GM18520 (cell line): ENCODE data around the gene WNT2.
"Not testable (repeated sequence)": the region's sequence is repeated elsewhere in the genome, so short reads cannot be mapped to it uniquely, and the experiment has no call there.

Source experiments
- ATAC-seq: cut with Tn5 transposase; IDR thresholded peaks from one replicate; pipeline ENCODE4 v1.9.1; 2021; ENCODE audit not compliant: unreplicated experiment

WNT2 gene

GRCh38 chr7:117269417-117269816 lies 53.4 kb downstream of the WNT2 start:
- ATAC-seq, result peak; percentile 65

- ATAC-seq, result no peak
These were observed 58.1 kb downstream of the WNT2 start for GRCh38 chr7:117264716-117265115.

GRCh38 chr7:117262546-117262945 lies 60.3 kb downstream of the WNT2 start:
- no peak for ATAC-seq

GRCh38 chr7:117259615-117260014 lies 63.2 kb downstream of the WNT2 start:
- ATAC-seq, result no peak

- peak; percentile 52 for ATAC-seq
These were observed 71.2 kb downstream of the WNT2 start for GRCh38 chr7:117251687-117252086.

GRCh38 chr7:117250801-117251200 lies 72.1 kb downstream of the WNT2 start:
- no peak for ATAC-seq

- ATAC-seq, result no peak
These were observed 72.6 kb downstream of the WNT2 start for GRCh38 chr7:117250245-117250644.

- ATAC-seq, result no peak
These were observed 73.2 kb downstream of the WNT2 start for GRCh38 chr7:117249696-117250095.

GRCh38 chr7:117248829-117249228 lies 74.0 kb downstream of the WNT2 start:
- no peak for ATAC-seq

GRCh38 chr7:117247809-117248208 lies 75.0 kb downstream of the WNT2 start:
- no peak for ATAC-seq

GRCh38 chr7:117245703-117246102 lies 77.2 kb downstream of the WNT2 start:
- not testable (repeated sequence) for ATAC-seq

- ATAC-seq, result no peak
These were observed 79.5 kb downstream of the WNT2 start for GRCh38 chr7:117243390-117243789.

GRCh38 chr7:117241088-117241487 lies 81.8 kb downstream of the WNT2 start:
- ATAC-seq, result no peak

- ATAC-seq, result no peak
These were observed 83.9 kb downstream of the WNT2 start for GRCh38 chr7:117238937-117239336.

- ATAC-seq, result no peak
These were observed 84.4 kb downstream of the WNT2 start for GRCh38 chr7:117238472-117238871.

GRCh38 chr7:117237646-117238045 lies 85.2 kb downstream of the WNT2 start:
- no peak for ATAC-seq

- ATAC-seq, result no peak
These were observed 91.9 kb downstream of the WNT2 start for GRCh38 chr7:117231047-117231359.

GRCh38 chr7:117230276-117231046 lies 92.4 kb downstream of the WNT2 start:
- peak; percentile 72 for ATAC-seq

- no peak for ATAC-seq
These were observed 93.5 kb downstream of the WNT2 start for GRCh38 chr7:117229350-117229749.

GRCh38 chr7:117227091-117227490 lies 95.8 kb downstream of the WNT2 start:
- ATAC-seq, result no peak

GRCh38 chr7:117225536-117225935 lies 97.3 kb downstream of the WNT2 start:
- ATAC-seq, result no peak
